MCF 10A (cell line): Measurements from ENCODE around the gene PRR23C. TPM values are rescaled to one million over a fixed set of nuclear protein-coding genes. Genes with fewer than 3 reads are reported as not detected.

Experiments
- BruUV-seq: library from RNA; stranded (reverse); fragments of 400-500 nt; replicated peaks from 2 replicates; lab custom pipeline; 2021; lab: Mats Ljungman, UMichigan
- CTCF ChIA-PET: fragments of 300-600 bp; sonication (Branson Sonifier 250); formaldehyde crosslinking; extraction: SDS; loops from one replicate; lab custom pipeline; 2021; ENCODE audit warnings: antibody characterized with exemption, inconsistent platforms; lab: Yijun Ruan, JAX
- POLR2A ChIA-PET: fragments of 300-600, 350-650 bp; sonication (Branson Sonifier 250); formaldehyde crosslinking; extraction: SDS; loops from one replicate; lab custom pipeline; 2020; ENCODE audit warnings: antibody characterized with exemption, inconsistent platforms; lab: Yijun Ruan, JAX
- DNase-seq: peaks from one replicate; pipeline ENCODE4 v3.0.0-alpha.2; 2018; ENCODE audit not compliant: unreplicated experiment
- H3K27ac Mint-ChIP-seq: one replicate; pipeline ENCODE4 v1.8.0; 2022; ENCODE audit warnings: mild to moderate bottlenecking, low read depth, mixed read lengths; ENCODE audit not compliant: unreplicated experiment
- H3K27me3 Mint-ChIP-seq: one replicate; pipeline ENCODE4 v1.8.0; 2022; ENCODE audit warnings: mixed read lengths; ENCODE audit not compliant: insufficient read depth, unreplicated experiment
- H3K36me3 Mint-ChIP-seq: one replicate; pipeline ENCODE4 v1.8.0; 2022; ENCODE audit warnings: mild to moderate bottlenecking, moderate library complexity, mixed read lengths; ENCODE audit not compliant: insufficient read depth, unreplicated experiment
- H3K4me1 Mint-ChIP-seq: one replicate; pipeline ENCODE4 v1.8.0; 2022; ENCODE audit warnings: mixed read lengths; ENCODE audit not compliant: insufficient read depth, unreplicated experiment
- H3K4me3 Mint-ChIP-seq: one replicate; pipeline ENCODE4 v1.8.0; 2022; ENCODE audit warnings: mild to moderate bottlenecking, moderate library complexity, mixed read lengths; ENCODE audit not compliant: unreplicated experiment
- H3K9me3 Mint-ChIP-seq: one replicate; pipeline ENCODE4 v1.8.0; 2022; ENCODE audit warnings: mixed read lengths; ENCODE audit not compliant: unreplicated experiment
- CTCF ChIP-seq: fragments of 200-600 bp; IDR thresholded peaks from one replicate; pipeline ENCODE4 v1.8.0; 2022; ENCODE audit warnings: antibody characterized with exemption, mild to moderate bottlenecking; ENCODE audit not compliant: unreplicated experiment
- intact Hi-C: fragments of 100-400 bp; cut with micrococcal nuclease; formaldehyde crosslinking; loops from 2 replicates; pipeline ENCODE4 v1.14.1; 2022
- total RNA-seq: library from RNA; stranded (reverse); gene quantifications from 2 replicates; pipeline ENCODE4 v1.2.3, GENCODE V29; 2022

The PRR23C gene
- total RNA-seq, 1 experiment from 2014 or later = not detected

GRCh38 chr3:139020036-139020867 is 24.4 kb downstream of the PRR23C start:
- ChIA-PET CTCF (no interaction called here), POLR2A (no interaction called here)
- Mint-ChIP-seq H3K4me3 (no peak overlapping the region), H3K36me3 (no peaks in the 10 kb centered on the region), H3K4me1 (peaks cover 5% of the 10 kb centered on the region), H3K27me3 (no peaks in the 10 kb centered on the region), H3K9me3 (peaks cover 8% of the 10 kb centered on the region), H3K27ac (no peak overlapping the region)
- BruUV-seq = no TSS peak
- intact Hi-C loops = no loop called here
- DNase-seq = no peak
- no peak for TF ChIP-seq CTCF

- H3K4me1 Mint-ChIP-seq = peaks cover 5% of the 10 kb centered on the region
- DNase-seq = peak; percentile 1
- H3K27me3 Mint-ChIP-seq = no peaks in the 10 kb centered on the region
- ChIA-PET CTCF (interaction anchor here (0.9 to 1.6 kb wide), 4 partner anchors 14 to 321 kb away, joined by 3 to 5 read pairs (median 3); no protein-coding TSS in a partner anchor), POLR2A (no interaction called here)
- no peak for TF ChIP-seq CTCF
- intact Hi-C loops = no loop called here
- H3K9me3 Mint-ChIP-seq = peaks cover 9% of the 10 kb centered on the region
- BruUV-seq = no TSS peak
- no peak overlapping the region for H3K27ac Mint-ChIP-seq
- no peaks in the 10 kb centered on the region for H3K36me3 Mint-ChIP-seq
- H3K4me3 Mint-ChIP-seq = no peak overlapping the region
These were observed 28.2 kb downstream of the PRR23C start for GRCh38 chr3:139016430-139017048.

- no peaks in the 10 kb centered on the region for H3K4me1 Mint-ChIP-seq
- CTCF ChIA-PET = no interaction called here
These were observed 38.5 kb downstream of the PRR23C start, which contains the start of gene PRR23A for GRCh38 chr3:139006051-139006716. PRR23A (minus strand) TSS chr3:139006268; CDS start chr3:139006268, 0 bp downstream.

More at GRCh38 chr3:139006051-139006716, 38.5 kb downstream of the PRR23C start, which contains the start of gene PRR23A:
- DNase-seq = no peak
- H3K36me3 Mint-ChIP-seq = no peaks in the 10 kb centered on the region
- H3K27ac Mint-ChIP-seq = no peak within 1 kb of the TSS
- no peak within 1 kb of the TSS for H3K4me3 Mint-ChIP-seq
- POLR2A ChIA-PET = no interaction called here
- TF ChIP-seq CTCF = no peak
- no TSS peak for BruUV-seq
- intact Hi-C loops = no loop called here
- H3K9me3 Mint-ChIP-seq = peaks cover 15% of the 10 kb centered on the region
- H3K27me3 Mint-ChIP-seq = no peaks in the 10 kb centered on the region
